GM12864 (cell line): Measurements from ENCODE around the gene XRCC4.

Experiments used
- DNase-seq: peaks from one replicate; pipeline ENCODE4 v3.0.0-alpha.2; 2011; ENCODE audit warnings: low read depth
- H3K4me3 ChIP-seq: 2 replicates; pipeline ENCODE4 v1.5.1; 2011; ENCODE audit warnings: mild to moderate bottlenecking, low read depth, low read length, control low read depth
- TF ChIP-seq, protein P1 (sequence below): IDR thresholded peaks from 2 replicates; pipeline ENCODE4 v1.5.1; 2011; ENCODE audit warnings: low read depth, mild to moderate bottlenecking, moderate library complexity, low read length, control low read depth, inconsistent platforms; ENCODE audit errors: missing control alignments

XRCC4 gene

DNA sequence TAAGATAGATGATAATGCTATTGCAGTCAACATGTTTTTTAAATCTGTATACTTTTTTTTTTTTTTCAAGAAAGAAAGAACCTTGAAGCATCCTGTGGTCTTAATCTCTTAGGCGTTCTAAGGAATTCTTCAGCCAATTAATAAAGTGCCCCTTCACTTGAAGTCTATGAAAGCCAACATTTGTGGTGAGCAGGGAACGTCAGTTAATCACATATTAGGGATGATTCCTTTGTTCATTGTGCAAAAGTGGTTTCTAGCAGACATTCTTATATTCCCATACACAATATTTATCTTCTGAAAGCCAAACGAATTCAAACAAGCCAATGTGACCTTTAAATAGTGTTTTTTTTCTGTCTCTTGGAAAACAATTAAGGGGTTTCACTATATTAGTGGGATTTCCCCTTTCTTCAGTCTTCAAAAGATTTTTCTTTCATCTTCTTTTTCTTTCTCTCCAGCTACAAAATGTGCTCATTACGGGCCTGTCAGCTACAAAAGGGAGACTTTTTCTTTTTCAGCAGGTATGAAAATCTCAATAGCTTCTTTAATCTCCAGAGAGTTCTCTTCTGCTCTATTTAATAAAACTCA, 40.3 kb upstream of the XRCC4 start:
- H3K4me3 ChIP-seq: no peak overlapping the region
- DNase-seq: no peak
- TF ChIP-seq, protein P1, sequence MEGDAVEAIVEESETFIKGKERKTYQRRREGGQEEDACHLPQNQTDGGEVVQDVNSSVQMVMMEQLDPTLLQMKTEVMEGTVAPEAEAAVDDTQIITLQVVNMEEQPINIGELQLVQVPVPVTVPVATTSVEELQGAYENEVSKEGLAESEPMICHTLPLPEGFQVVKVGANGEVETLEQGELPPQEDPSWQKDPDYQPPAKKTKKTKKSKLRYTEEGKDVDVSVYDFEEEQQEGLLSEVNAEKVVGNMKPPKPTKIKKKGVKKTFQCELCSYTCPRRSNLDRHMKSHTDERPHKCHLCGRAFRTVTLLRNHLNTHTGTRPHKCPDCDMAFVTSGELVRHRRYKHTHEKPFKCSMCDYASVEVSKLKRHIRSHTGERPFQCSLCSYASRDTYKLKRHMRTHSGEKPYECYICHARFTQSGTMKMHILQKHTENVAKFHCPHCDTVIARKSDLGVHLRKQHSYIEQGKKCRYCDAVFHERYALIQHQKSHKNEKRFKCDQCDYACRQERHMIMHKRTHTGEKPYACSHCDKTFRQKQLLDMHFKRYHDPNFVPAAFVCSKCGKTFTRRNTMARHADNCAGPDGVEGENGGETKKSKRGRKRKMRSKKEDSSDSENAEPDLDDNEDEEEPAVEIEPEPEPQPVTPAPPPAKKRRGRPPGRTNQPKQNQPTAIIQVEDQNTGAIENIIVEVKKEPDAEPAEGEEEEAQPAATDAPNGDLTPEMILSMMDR: no peak

DNA sequence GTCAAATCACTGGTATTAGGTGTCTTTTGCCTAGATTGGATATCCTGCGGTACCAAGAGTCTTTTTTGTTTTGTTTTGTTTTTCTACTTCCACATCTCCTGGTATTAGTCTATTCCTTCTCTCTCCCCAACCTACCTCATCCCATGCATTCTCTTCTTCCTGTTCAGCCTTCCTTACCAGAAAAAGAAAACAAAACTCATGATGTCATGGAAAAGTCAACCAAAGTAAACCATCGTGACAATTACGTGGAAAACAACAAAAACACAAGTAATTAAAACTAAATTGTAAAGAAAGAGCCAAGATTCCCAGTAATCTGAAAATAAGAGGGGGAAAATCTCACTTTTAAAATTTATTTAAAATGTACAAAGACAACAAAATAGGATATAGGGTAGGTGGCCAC, 38.4 kb upstream of the XRCC4 start:
- no peak for DNase-seq
- TF ChIP-seq, protein P1: no peak
- H3K4me3 ChIP-seq: no peak overlapping the region

DNA sequence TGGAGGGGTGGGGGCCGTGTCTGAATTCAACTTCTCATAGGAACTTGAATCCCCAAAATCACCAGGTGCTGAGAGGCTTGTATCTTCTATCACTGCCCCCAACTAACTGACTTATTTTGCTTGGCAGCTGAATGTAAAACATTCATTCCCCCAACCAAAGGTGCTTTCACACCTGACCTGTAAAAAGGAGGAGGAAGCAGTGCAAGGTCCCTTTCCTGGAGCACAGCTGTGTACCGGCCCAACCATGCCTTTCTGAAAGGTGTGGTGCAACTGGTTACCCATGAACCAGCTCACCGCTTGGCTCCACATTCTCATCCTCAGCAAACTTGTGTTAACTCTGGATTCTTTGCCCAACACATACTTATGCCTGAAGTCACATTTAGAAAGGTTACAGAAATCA, 34.8 kb upstream of the XRCC4 start:
- TF ChIP-seq, protein P1: no peak
- no peak overlapping the region for H3K4me3 ChIP-seq
- DNase-seq: no peak

DNA sequence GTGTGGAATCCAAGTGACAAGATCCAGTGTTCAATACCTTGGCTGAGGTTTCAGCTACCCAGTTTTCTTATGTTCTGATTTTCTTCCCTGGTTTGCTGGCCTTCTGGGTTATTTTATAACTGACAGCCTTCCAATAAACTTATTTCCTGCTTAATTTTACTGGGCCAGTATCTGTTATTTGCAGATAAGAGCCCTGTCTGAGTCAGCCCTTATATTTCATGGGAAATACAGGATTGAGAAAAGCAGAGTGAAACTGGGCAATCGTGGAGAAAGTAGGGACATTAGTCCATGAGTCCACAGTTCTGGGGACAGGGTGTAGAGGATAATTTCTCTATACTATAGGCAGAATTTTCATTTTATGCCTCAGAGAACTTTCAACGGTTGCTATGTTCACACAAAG, 32.4 kb upstream of the XRCC4 start:
- H3K4me3 ChIP-seq: no peak overlapping the region
- no peak for DNase-seq
- TF ChIP-seq, protein P1: no peak

DNA sequence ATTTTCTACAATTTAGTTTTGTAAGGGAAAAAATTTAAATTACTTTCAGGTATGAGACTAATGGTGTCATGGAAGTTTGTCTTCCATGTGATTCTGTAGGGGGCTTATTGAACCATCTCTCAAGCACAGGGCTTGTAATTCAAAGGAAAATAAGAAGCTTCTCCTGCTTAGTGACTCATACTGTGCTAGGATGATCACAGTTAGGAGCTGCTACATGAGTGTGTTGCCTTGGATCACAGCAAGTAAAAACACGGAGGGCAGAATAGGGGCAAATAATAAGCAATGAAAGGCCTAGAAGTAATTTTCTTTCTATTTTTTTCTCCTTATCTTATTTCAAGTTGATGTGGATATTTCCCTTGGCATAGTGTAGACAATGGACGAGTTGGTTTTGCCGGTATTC, 29.1 kb upstream of the XRCC4 start:
- DNase-seq: no peak
- TF ChIP-seq, protein P1: no peak
- no peak overlapping the region for H3K4me3 ChIP-seq

DNA sequence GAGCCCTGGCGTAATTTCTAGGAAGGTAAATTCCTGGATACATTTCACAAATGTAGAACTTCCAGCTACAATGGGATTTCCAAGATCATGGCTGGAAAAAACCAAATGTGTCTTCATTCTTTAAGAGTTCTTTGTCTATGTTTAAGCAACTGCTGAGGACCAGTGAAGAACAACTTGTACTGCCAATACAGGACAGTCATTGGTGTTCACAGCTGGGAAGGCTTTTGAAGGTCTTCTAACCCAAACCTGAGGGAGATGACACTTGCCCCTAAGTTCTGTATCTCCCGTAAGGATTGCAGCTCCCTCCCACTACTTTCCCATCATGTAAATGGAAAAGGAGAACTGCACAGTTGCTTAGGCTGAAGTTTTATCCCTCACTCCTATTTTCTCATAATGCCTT, 28.5 kb upstream of the XRCC4 start:
- H3K4me3 ChIP-seq: no peak overlapping the region
- TF ChIP-seq, protein P1: no peak
- no peak for DNase-seq

DNA sequence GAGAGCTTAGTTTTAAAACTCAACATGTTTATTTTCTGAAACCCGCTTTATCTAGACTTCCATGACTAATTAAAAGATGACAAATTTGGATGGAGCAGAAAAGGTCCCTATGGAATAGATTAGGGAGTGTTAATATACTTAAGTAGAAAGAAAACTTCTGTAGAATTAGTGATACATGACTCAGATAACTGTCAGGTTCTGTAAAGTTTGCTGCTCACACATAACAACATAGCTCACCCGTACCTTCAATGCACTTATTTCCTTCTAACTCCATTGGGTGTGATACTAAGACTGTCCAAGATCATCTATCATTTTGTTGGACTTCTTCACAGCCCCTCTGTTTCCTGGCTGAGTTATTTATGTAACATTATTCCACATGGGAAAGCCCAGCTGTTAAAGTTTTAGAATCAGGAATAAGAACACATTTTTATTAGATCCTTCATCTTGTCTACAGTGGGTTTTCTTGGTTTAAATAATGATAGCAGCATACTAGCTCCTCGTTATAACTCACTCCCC, 27.9 kb upstream of the XRCC4 start:
- TF ChIP-seq, protein P1: no peak
- H3K4me3 ChIP-seq: no peak overlapping the region
- DNase-seq: no peak
